Common myeloid progenitor, CD34-positive (primary cell): ENCODE results near the gene RET.

Experiments
- CTCF ChIA-PET: fragments of 350-600 bp; sonication (Branson Sonifier 250); formaldehyde crosslinking; loops from one replicate; lab custom pipeline; 2021; ENCODE audit warnings: antibody characterized with exemption; lab: Charles Lee
- POLR2A ChIA-PET: fragments of 350-600 bp; sonication (Branson Sonifier 250); formaldehyde crosslinking; loops from one replicate; lab custom pipeline; 2021; ENCODE audit warnings: antibody characterized with exemption; lab: Charles Lee
- DNase-seq, 3 donors: peaks; one replicate each; pipeline versions ENCODE4 v3.0.0 to v3.0.0-alpha.2; 2013
- H3K27ac ChIP-seq, 2 experiments: 1 replicate in 1 of 2; 2 replicates in 1 of 2; pipeline ENCODE4 v1.7.0; 2013; ENCODE audit warnings: inconsistent platforms in 2 of 2, low read length in 2 of 2, mild to moderate bottlenecking in 2 of 2, low read depth in 1 of 2, moderate library complexity in 1 of 2; ENCODE audit not compliant: severe bottlenecking in 2 of 2, insufficient read depth in 1 of 2, poor library complexity in 1 of 2
- H3K27me3 ChIP-seq, 5 experiments: replicated peaks in 2 of 5; 1 replicate in 3 of 5; 2 replicates in 2 of 5; pipeline versions ENCODE4 v1.6.1 to v1.7.0; 2013; ENCODE audit warnings: low read length in 4 of 5, mild to moderate bottlenecking in 2 of 5, moderate library complexity in 2 of 5, inconsistent platforms in 1 of 5; ENCODE audit not compliant: insufficient read depth in 5 of 5, control insufficient read depth in 4 of 5
- H3K36me3 ChIP-seq, 4 experiments: 1 replicate in 2 of 4; 2 replicates in 2 of 4; pipeline versions ENCODE4 v1.6.1 to v1.7.0; 2013; ENCODE audit warnings: low read length in 3 of 4, control low read depth in 1 of 4, mild to moderate bottlenecking in 1 of 4; ENCODE audit not compliant: control insufficient read depth in 4 of 4, insufficient read depth in 4 of 4
- H3K4me1 ChIP-seq, 4 experiments: 1 replicate in 3 of 4; 2 replicates in 1 of 4; pipeline versions ENCODE4 v1.6.1 to v1.7.1; 2013; ENCODE audit warnings: low read length in 3 of 4, mild to moderate bottlenecking in 3 of 4, control low read depth in 1 of 4, inconsistent platforms in 1 of 4, moderate library complexity in 1 of 4; ENCODE audit not compliant: control insufficient read depth in 4 of 4, insufficient read depth in 4 of 4; ENCODE audit errors: control extremely low read depth in 1 of 4
- H3K4me3 ChIP-seq, 7 experiments: 1 replicate in 4 of 7; 2 replicates in 3 of 7; pipeline versions ENCODE4 v1.5.1 to v1.7.0; 2013; ENCODE audit warnings: mild to moderate bottlenecking in 7 of 7, low read length in 6 of 7, moderate library complexity in 6 of 7, inconsistent platforms in 2 of 7, low read depth in 2 of 7, control low read depth in 1 of 7; ENCODE audit not compliant: insufficient read depth in 4 of 7, control insufficient read depth in 1 of 7; ENCODE audit errors: extremely low read depth in 1 of 7
- H3K9me3 ChIP-seq, 5 experiments: 1 replicate in 4 of 5; 2 replicates in 1 of 5; pipeline versions ENCODE4 v1.6.1 to v1.7.1; 2013; ENCODE audit warnings: low read length in 4 of 5, mild to moderate bottlenecking in 2 of 5, inconsistent platforms in 1 of 5, low read depth in 1 of 5, moderate library complexity in 1 of 5; ENCODE audit not compliant: control insufficient read depth in 4 of 5, insufficient read depth in 2 of 5; ENCODE audit errors: control extremely low read depth in 1 of 5
- WGBS: methylation state at CpG from one replicate; pipeline ENCODE4 v1.1.5; 2013; ENCODE audit not compliant: insufficient coverage; 5-methylcytosine and 5-hydroxymethylcytosine counted together

The RET gene

GRCh38 chr10:43105102-43105955, 28.5 kb downstream of the RET start:
- Histone ChIP-seq H3K36me3 (no peaks in the 10 kb centered on the region), H3K4me1 (peaks cover 0 to 35% (median 20%) of the 10 kb centered on the region in 4 experiments), H3K9me3 (no peaks in the 10 kb centered on the region), H3K27me3 (peaks cover 0 to 21% (median 10%) of the 10 kb centered on the region in 5 experiments), H3K27ac (no peak overlapping the region), H3K4me3 (peak overlapping the region; percentile 29 to 73 (median 59))
- DNase-seq: peak; percentile 65 to 90 (median 89)
- ChIA-PET POLR2A (no interaction called here), CTCF (interaction anchor here (0.7 to 2.0 kb wide), 16 partner anchors 10 to 351 kb away, joined by 3 to 8 read pairs (median 4); partner anchors contain the start of gene BMS1)
- WGBS: 3% methylated on average over 48 of the region's 71 CpGs

- Histone ChIP-seq H3K4me1 (peaks cover 0 to 41% (median 22%) of the 10 kb centered on the region in 4 experiments), H3K9me3 (no peaks in the 10 kb centered on the region), H3K27me3 (peaks cover 0 to 21% (median 10%) of the 10 kb centered on the region in 5 experiments), H3K27ac (no peak overlapping the region), H3K4me3 (peak overlapping the region in 2 of 7 experiments; percentile 61 to 73), H3K36me3 (no peaks in the 10 kb centered on the region)
- ChIA-PET CTCF (interaction anchor here (1.0 to 2.0 kb wide), 6 partner anchors 9 to 352 kb away, joined by 4 to 7 read pairs (median 5); no protein-coding TSS in a partner anchor), POLR2A (no interaction called here)
- 88% methylated on average over 4 of the region's 7 CpGs for WGBS
- no peak for DNase-seq
Measured at GRCh38 chr10:43105956-43106229, 29.0 kb downstream of the RET start.

- Histone ChIP-seq H3K36me3 (no peaks in the 10 kb centered on the region), H3K27me3 (peaks cover 0 to 21% (median 10%) of the 10 kb centered on the region in 5 experiments), H3K27ac (no peak overlapping the region), H3K9me3 (no peaks in the 10 kb centered on the region), H3K4me3 (no peak overlapping the region), H3K4me1 (peaks cover 0 to 44% (median 22%) of the 10 kb centered on the region in 4 experiments)
- DNase-seq: no peak
- ChIA-PET CTCF (interaction anchor here (0.9 to 1.8 kb wide), 8 partner anchors 9 to 352 kb away, joined by 3 to 7 read pairs (median 4); partner anchors contain the start of gene CSGALNACT2), POLR2A (no interaction called here)
- 91% methylated on average over 25 of the region's 28 CpGs for WGBS
Measured at GRCh38 chr10:43106256-43107091, 29.6 kb downstream of the RET start.

GRCh38 chr10:43108951-43109350, 32.1 kb downstream of the RET start:
- Histone ChIP-seq H3K27ac (no peak overlapping the region), H3K9me3 (no peaks in the 10 kb centered on the region), H3K27me3 (peaks cover 0 to 10% (median 8%) of the 10 kb centered on the region in 5 experiments), H3K4me3 (no peak overlapping the region), H3K4me1 (peaks cover 0 to 50% (median 24%) of the 10 kb centered on the region in 4 experiments), H3K36me3 (no peaks in the 10 kb centered on the region)
- WGBS: over 99% methylated on average over 12 of the region's 12 CpGs
- no peak for DNase-seq
- ChIA-PET POLR2A (interaction anchor here (1.5 kb wide), 1 partner anchor 28 kb away, joined by 3 read pairs; no protein-coding TSS in a partner anchor), CTCF (interaction anchor here (1.0 to 1.3 kb wide), 2 partner anchors 13 to 47 kb away, joined by 3 read pairs; no protein-coding TSS in a partner anchor)

GRCh38 chr10:43109671-43110249, 32.9 kb downstream of the RET start:
- CTCF ChIA-PET: interaction anchor here (1.0 to 1.6 kb wide), 4 partner anchors 12 to 244 kb away, joined by 3 to 7 read pairs (median 3); no protein-coding TSS in a partner anchor
- no peak overlapping the region for H3K4me3 ChIP-seq
- no peak for DNase-seq
- peaks cover 0 to 4% (median 2%) of the 10 kb centered on the region in 5 experiments for H3K27me3 ChIP-seq
- no peak overlapping the region for H3K27ac ChIP-seq
- H3K36me3 ChIP-seq: no peaks in the 10 kb centered on the region
- H3K9me3 ChIP-seq: no peaks in the 10 kb centered on the region
- peaks cover 0 to 49% (median 20%) of the 10 kb centered on the region in 4 experiments for H3K4me1 ChIP-seq
- 91% methylated on average over 16 of the region's 20 CpGs for whole genome bisulfite sequencing
- POLR2A ChIA-PET: interaction anchor here (1.5 kb wide), 1 partner anchor 27 kb away, joined by 3 read pairs; no protein-coding TSS in a partner anchor

- 72% methylated on average over 6 of the region's 7 CpGs for WGBS
Measured at GRCh38 chr10:43110338-43111071, 33.6 kb downstream of the RET start.

More at GRCh38 chr10:43110338-43111071, 33.6 kb downstream of the RET start:
- ChIA-PET CTCF (interaction anchor here (0.9 to 1.8 kb wide), 5 partner anchors 10 to 245 kb away, joined by 3 to 7 read pairs (median 7); no protein-coding TSS in a partner anchor), POLR2A (interaction anchor here (1.5 kb wide), 1 partner anchor 26 kb away, joined by 3 read pairs; no protein-coding TSS in a partner anchor)
- no peaks in the 10 kb centered on the region for H3K27me3 ChIP-seq
- H3K27ac ChIP-seq: no peak overlapping the region
- no peaks in the 10 kb centered on the region for H3K9me3 ChIP-seq
- DNase-seq: peak in 2 of 3 donors; percentile 51 to 54
- no peak overlapping the region for H3K4me3 ChIP-seq
- H3K4me1 ChIP-seq: peaks cover 0 to 43% (median 12%) of the 10 kb centered on the region in 4 experiments
- H3K36me3 ChIP-seq: no peaks in the 10 kb centered on the region
